Subcutaneous adipose tissue (tissue), 4 donors: ENCODE results near the gene MYO19. TPM values are rescaled to one million over a fixed set of nuclear protein-coding genes. Genes with fewer than 3 reads are reported as not detected.

Source experiments
- total RNA-seq, 4 donors: library from RNA; depleted of rRNA; stranded (reverse); fragments of >200 nt; gene quantifications; one replicate each; pipeline ENCODE4 v1.1.0, GENCODE V29; 2016
- TF ChIP-seq, protein P1 (sequence below): fragments of 450-650 bp; IDR thresholded peaks from one replicate; pipeline ENCODE4 v1.5.1; 2016; ENCODE audit warnings: low read depth, mild to moderate bottlenecking, control low read depth, antibody characterized with exemption, moderate library complexity

The MYO19 gene, protein sequence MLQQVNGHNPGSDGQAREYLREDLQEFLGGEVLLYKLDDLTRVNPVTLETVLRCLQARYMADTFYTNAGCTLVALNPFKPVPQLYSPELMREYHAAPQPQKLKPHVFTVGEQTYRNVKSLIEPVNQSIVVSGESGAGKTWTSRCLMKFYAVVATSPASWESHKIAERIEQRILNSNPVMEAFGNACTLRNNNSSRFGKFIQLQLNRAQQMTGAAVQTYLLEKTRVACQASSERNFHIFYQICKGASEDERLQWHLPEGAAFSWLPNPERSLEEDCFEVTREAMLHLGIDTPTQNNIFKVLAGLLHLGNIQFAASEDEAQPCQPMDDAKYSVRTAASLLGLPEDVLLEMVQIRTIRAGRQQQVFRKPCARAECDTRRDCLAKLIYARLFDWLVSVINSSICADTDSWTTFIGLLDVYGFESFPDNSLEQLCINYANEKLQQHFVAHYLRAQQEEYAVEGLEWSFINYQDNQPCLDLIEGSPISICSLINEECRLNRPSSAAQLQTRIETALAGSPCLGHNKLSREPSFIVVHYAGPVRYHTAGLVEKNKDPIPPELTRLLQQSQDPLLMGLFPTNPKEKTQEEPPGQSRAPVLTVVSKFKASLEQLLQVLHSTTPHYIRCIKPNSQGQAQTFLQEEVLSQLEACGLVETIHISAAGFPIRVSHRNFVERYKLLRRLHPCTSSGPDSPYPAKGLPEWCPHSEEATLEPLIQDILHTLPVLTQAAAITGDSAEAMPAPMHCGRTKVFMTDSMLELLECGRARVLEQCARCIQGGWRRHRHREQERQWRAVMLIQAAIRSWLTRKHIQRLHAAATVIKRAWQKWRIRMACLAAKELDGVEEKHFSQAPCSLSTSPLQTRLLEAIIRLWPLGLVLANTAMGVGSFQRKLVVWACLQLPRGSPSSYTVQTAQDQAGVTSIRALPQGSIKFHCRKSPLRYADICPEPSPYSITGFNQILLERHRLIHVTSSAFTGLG
- total RNA-seq: 10 to 100 TPM; 33.3 to 76.1 (median 48.1) TPM

DNA sequence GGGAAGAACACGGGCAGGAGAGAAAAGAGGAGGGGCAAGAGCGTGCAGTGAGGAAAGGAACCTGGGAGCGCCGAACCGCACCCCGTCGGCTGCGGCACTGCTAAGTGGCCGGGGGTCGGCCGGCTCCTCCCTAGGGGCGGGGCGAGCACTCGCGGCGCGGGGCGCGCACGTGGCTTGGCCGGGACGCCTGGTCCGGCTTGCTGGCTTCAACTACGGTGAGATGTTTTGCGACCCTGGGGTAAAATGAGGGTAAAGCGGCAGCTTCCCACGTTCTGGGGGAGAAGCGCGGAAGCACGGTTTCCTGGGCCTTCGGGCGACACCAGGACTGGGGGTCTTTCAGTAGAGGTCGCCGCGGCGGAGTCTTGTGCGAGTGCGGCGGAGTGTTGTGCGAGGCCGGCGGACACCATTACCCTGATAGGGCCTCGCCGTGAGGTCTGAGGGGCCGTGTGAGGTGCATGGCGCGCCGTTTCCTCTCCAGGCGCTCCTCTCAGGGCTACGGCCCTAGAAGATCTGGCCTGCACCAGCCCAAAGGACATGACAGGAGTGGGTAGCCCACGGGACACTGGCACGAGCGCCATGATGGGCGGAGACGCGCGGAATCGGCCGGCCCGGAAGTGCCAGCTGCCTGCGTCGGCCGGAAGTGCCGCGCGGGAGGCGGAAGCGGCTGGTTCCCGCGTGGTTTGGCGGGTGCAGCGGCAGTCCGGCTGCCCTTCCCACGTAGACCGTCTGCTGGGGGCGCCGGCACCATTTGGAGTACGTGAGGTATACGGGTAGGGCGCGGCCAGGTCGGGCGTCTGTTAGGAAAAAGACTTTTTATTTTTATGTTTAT lies at the start of gene MYO19, which contains the start of gene PIGW:
Gene MYO19 (minus strand): TSS at position 29 of the 829 bp plus-strand sequence. CDS start 2,330 bp downstream, outside the sequence.
Gene PIGW (plus strand): TSS at position 148 of the 829 bp plus-strand sequence. CDS start 2,115 bp downstream, outside the sequence.
- TF ChIP-seq, protein P1, sequence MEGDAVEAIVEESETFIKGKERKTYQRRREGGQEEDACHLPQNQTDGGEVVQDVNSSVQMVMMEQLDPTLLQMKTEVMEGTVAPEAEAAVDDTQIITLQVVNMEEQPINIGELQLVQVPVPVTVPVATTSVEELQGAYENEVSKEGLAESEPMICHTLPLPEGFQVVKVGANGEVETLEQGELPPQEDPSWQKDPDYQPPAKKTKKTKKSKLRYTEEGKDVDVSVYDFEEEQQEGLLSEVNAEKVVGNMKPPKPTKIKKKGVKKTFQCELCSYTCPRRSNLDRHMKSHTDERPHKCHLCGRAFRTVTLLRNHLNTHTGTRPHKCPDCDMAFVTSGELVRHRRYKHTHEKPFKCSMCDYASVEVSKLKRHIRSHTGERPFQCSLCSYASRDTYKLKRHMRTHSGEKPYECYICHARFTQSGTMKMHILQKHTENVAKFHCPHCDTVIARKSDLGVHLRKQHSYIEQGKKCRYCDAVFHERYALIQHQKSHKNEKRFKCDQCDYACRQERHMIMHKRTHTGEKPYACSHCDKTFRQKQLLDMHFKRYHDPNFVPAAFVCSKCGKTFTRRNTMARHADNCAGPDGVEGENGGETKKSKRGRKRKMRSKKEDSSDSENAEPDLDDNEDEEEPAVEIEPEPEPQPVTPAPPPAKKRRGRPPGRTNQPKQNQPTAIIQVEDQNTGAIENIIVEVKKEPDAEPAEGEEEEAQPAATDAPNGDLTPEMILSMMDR: no peak

DNA sequence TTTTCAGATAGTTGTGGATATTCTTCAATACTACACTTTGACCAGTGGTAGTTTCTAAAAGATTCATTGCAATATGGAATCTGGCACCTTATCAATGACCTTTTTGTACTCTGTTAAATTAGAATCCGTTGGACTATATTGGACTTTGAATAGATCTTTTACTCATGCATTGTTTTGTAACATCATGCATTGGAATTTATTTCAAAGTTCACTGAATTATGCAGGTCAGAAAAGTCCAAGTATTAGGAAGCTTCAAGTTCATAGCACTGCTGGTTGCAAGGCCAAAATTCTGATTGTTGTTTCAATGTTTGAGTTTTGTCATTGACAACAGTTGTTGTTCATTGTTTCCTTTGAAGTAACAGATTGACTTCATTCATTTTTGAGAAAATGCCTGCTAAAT lies 49.1 kb upstream of the MYO19 start:
- TF ChIP-seq, protein P1: no peak

DNA sequence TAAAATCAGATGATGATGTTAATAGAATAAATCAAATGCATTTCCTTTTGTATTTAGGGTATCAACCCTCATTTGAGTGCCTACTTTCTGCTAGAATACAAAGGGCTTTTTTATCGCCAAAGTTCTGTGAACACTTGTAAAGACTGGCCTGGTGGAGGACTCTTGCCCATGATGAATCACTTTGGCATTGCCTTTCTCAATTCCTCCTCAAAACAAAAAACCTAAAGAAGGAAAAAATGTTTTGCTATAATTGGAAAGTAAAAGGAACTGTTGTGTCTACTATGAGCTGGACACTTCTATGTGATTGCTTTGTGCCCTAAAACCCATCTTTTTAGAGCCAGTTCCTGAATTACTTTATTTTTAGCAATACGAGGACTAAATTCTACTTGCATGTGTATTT lies 44.0 kb upstream of the MYO19 start:
- TF ChIP-seq, protein P1: no peak

DNA sequence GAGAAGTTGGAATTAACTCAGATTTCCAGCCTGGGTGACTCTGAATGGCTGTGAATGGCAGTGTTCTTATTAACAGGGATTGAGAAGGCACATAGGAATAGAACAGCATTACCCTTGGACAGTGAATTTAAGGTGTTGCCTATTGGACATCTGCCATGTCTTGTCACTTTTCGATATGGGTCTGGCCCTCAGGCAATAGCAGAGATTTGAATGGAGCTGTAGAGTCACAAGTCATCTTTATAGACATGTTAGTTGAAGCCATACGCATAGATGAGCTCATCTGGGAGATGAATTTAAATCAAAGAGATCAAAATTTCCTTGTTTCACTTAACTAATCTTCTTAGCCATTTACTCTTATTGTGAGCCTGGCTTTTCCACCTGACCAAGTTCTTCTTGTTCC lies 42.1 kb upstream of the MYO19 start:
- TF ChIP-seq, protein P1: no peak

DNA sequence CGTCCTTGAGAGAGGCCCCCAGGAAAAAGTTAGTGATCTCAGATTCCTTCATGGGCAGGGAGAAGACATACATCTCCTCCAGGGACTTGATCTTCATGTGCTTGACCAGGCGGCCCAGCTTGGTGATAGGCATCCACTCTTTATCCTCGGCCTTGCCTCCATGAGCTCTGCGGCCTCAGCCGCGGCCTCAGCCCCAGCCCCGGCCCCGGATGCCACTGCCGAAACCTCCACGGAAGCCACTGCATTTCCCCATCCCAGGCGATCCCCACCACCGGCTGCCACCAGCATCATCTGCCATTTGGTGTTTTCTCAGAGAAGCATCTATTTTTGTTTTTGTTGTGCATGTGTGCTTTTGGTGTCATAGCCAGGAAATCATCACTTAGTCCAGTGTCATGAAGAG lies 40.4 kb upstream of the MYO19 start:
- TF ChIP-seq, protein P1: no peak

DNA sequence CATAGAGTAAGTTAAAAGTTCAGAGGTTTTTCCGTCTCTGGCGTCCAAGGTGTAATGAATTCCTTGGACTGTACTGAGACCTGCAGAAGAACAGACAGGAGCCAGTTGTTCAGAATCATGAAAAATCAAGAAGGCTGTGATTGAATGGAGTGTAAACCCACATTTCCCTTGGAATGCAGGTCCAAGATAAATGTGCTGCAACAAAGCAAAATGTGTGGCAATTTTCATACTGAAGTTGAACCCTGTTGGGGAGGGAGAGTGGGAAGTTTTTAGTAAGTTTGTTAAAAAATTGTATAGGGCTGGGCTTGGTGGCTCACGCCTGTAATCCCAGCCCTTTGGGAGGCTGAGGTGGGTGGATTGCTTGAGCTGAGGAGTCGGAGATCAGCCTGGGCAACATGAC lies 31.4 kb upstream of the MYO19 start:
- TF ChIP-seq, protein P1: no peak
